GM23248 (cell line): ENCODE measurements around the gene GPR39. TPM values are rescaled to one million over a fixed set of nuclear protein-coding genes. Genes with fewer than 3 reads are reported as not detected.

ENCODE experiments used
- DNase-seq: peaks from one replicate; pipeline ENCODE4 v3.0.0-alpha.2; 2015
- H2AFZ ChIP-seq: fragments of 200-600 bp; sonication (generic); 2 replicates; pipeline ENCODE4 v1.6.1; 2016; ENCODE audit warnings: antibody characterized with exemption
- H3F3A ChIP-seq: fragments of 200-600 bp; sonication (generic); 2 replicates; pipeline ENCODE4 v1.6.1; 2016; ENCODE audit warnings: mild to moderate bottlenecking, antibody characterized with exemption, mixed run types; ENCODE audit not compliant: insufficient read depth
- H3K27ac ChIP-seq: fragments of 200-600 bp; sonication (generic); 2 replicates; pipeline ENCODE4 v1.5.1; 2016; ENCODE audit warnings: mild to moderate bottlenecking
- H3K27me3 ChIP-seq: fragments of 200-600 bp; sonication (generic); replicated peaks from 2 replicates; pipeline ENCODE4 v1.6.1; 2016; ENCODE audit warnings: mild to moderate bottlenecking; ENCODE audit not compliant: insufficient read depth
- H3K36me3 ChIP-seq: fragments of 200-600 bp; sonication (generic); 2 replicates; pipeline ENCODE4 v1.6.1; 2016; ENCODE audit warnings: low read depth, mild to moderate bottlenecking
- H3K4me1 ChIP-seq: fragments of 200-600 bp; sonication (generic); 2 replicates; pipeline ENCODE4 v1.6.1; 2016; ENCODE audit warnings: mild to moderate bottlenecking; ENCODE audit not compliant: insufficient read depth
- H3K4me2 ChIP-seq: fragments of 200-600 bp; sonication (generic); one replicate; pipeline ENCODE4 v1.6.1; 2016; ENCODE audit warnings: mild to moderate bottlenecking; ENCODE audit not compliant: unreplicated experiment
- H3K4me3 ChIP-seq: fragments of 200-600 bp; sonication (generic); 2 replicates; pipeline ENCODE4 v1.5.1; 2016; ENCODE audit warnings: mild to moderate bottlenecking
- H3K79me2 ChIP-seq: fragments of 200-600 bp; sonication (generic); 2 replicates; pipeline ENCODE4 v1.6.1; 2016; ENCODE audit warnings: mild to moderate bottlenecking; ENCODE audit not compliant: insufficient read depth
- H3K9ac ChIP-seq: fragments of 200-600 bp; sonication (generic); 2 replicates; pipeline ENCODE4 v1.6.1; 2016; ENCODE audit warnings: mild to moderate bottlenecking
- H3K9me2 ChIP-seq: fragments of 200-600 bp; sonication (generic); 2 replicates; pipeline ENCODE4 v1.6.1; 2016; ENCODE audit warnings: mixed run types, mild to moderate bottlenecking, moderate library complexity; ENCODE audit not compliant: insufficient read depth
- H3K9me3 ChIP-seq: fragments of 200-600 bp; sonication (generic); one replicate; pipeline ENCODE4 v1.6.1; 2017; ENCODE audit warnings: low read depth
- H4K20me1 ChIP-seq: fragments of 200-600 bp; sonication (generic); 2 replicates; pipeline ENCODE4 v1.6.0; 2016; ENCODE audit not compliant: insufficient read depth
- EZH2 ChIP-seq: fragments of 200-600 bp; sonication (generic); IDR thresholded peaks from 2 replicates; pipeline ENCODE4 v1.6.1; 2018; ENCODE audit warnings: antibody characterized with exemption, mild to moderate bottlenecking; ENCODE audit not compliant: insufficient read depth, poor library complexity, severe bottlenecking
- EZH2phosphoT487 ChIP-seq: fragments of 200-600 bp; sonication (generic); IDR thresholded peaks from 2 replicates; pipeline ENCODE4 v1.6.1; 2018; ENCODE audit warnings: antibody characterized with exemption, moderate library complexity, mild to moderate bottlenecking, low read depth; ENCODE audit not compliant: insufficient read depth
- WGBS, 2 experiments: methylation state at CpG; one replicate each; pipeline ENCODE4 v1.1.6; 2015 to 2017; ENCODE audit warnings: low lambda C conversion rate in 2 of 2, low coverage in 1 of 2; ENCODE audit errors: missing lambda C conversion rate in 2 of 2; 5-methylcytosine and 5-hydroxymethylcytosine counted together
- in situ Hi-C: fragments of 300-500 bp; cut with MboI; formaldehyde crosslinking; loops from 2 replicates; pipeline ENCODE4 v1.15.0; 2020
- polyA plus RNA-seq: library from polyadenylated mRNA; unstranded; fragments of >200 nt; fragmentation: Nextera tagmentation; extraction: Ambion mirVana; gene quantifications from 2 replicates; pipeline ENCODE4 v1.2.1, GENCODE V29; 2016
- total RNA-seq: library from RNA; depleted of rRNA; stranded (reverse); fragments of >200 nt; shearing (Covaris generic); gene quantifications from 2 replicates; pipeline ENCODE4 v1.2.3, GENCODE V29; 2014

Gene GPR39
- total and polyA plus RNA-seq, 2 experiments from 2014 or later, result 1.6 to 2.6 TPM

- no peaks in the 10 kb centered on the region for H3F3A ChIP-seq
- H3K9me2 ChIP-seq, result no peaks in the 10 kb centered on the region
- H3K9me3 ChIP-seq, result no peaks in the 10 kb centered on the region
- no peak overlapping the region for H3K9ac ChIP-seq
- no peak overlapping the region for H3K4me3 ChIP-seq
- no peaks in the 10 kb centered on the region for H3K4me1 ChIP-seq
- no peak overlapping the region for H3K4me2 ChIP-seq
- no peaks in the 10 kb centered on the region for H3K79me2 ChIP-seq
- no peak overlapping the region for H2AFZ ChIP-seq
- TF ChIP-seq EZH2 (no peak), EZH2phosphoT487 (no peak)
- H3K36me3 ChIP-seq, result no peaks in the 10 kb centered on the region
- 66 to 69% methylated on average over 8 of the region's 8 CpGs for WGBS, 2 experiments
- no peaks in the 10 kb centered on the region for H4K20me1 ChIP-seq
- in situ Hi-C loops, result no loop called here
- no peaks in the 10 kb centered on the region for H3K27me3 ChIP-seq
- no peak overlapping the region for H3K27ac ChIP-seq
- DNase-seq, result no peak
Measured at GRCh38 chr2:132652474-132652873, 235.9 kb downstream of the GPR39 start.

DNA sequence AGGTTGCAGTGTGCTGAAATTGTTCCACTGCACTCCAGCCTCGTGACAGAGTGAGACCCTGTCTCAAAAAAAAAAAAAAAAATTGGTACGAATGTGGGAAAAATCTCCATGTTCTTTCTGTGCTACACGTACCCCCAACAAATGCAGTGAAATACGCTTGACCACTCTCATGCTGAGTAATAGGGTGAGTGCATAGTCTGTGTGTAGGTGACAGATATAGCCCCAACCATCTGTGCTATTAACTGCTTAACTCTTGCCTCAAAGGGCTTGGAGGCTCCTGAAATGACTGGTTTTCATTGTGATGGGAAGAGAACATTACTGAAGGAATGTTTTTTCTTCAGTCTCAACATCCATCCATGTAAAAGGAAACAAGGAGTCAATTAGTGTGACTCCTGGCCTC is 237.7 kb downstream of the GPR39 start:
- TF ChIP-seq EZH2 (no peak), EZH2phosphoT487 (no peak)
- WGBS, 2 experiments, result 67 to 69% methylated on average over 3 to 4 of the region's 4 CpGs
- H3K4me3 ChIP-seq, result no peak overlapping the region
- H3K9ac ChIP-seq, result no peak overlapping the region
- H3K9me3 ChIP-seq, result no peaks in the 10 kb centered on the region
- no peaks in the 10 kb centered on the region for H3K9me2 ChIP-seq
- H3K27ac ChIP-seq, result no peak overlapping the region
- H3K4me2 ChIP-seq, result no peak overlapping the region
- H2AFZ ChIP-seq, result no peak overlapping the region
- H3K27me3 ChIP-seq, result no peaks in the 10 kb centered on the region; the same call in 1 of the 2 replicates
- no peaks in the 10 kb centered on the region for H4K20me1 ChIP-seq
- no peaks in the 10 kb centered on the region for H3K79me2 ChIP-seq
- in situ Hi-C loops, result no loop called here
- no peaks in the 10 kb centered on the region for H3F3A ChIP-seq
- no peak for DNase-seq
- H3K4me1 ChIP-seq, result no peaks in the 10 kb centered on the region
- H3K36me3 ChIP-seq, result no peaks in the 10 kb centered on the region

DNA sequence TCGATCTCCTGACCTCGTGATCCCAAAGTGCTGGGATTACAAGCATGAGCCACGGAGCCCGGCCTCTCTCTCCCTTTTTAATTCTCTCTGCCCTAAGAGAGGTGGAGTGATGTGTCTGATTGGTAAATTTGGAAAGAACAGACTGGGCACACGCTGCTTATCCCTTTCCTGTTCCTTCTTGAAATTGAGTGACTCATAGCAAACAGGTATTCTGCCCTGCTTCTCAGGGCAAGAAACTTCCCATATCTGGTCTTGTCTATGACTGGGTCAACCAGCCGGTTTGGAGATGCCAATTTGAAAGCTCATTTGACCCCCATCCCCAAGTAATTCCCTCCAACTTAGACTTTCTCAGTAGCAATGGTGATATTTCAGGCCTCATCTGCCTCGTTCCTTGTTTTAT is 238.4 kb downstream of the GPR39 start:
- Histone ChIP-seq H3K9me3 (no peaks in the 10 kb centered on the region), H3K4me2 (no peak overlapping the region), H3K27me3 (no peaks in the 10 kb centered on the region; the same call in 1 of the 2 replicates), H3K36me3 (no peaks in the 10 kb centered on the region), H2AFZ (no peak overlapping the region), H3K4me3 (no peak overlapping the region), H3K4me1 (no peaks in the 10 kb centered on the region), H3K79me2 (no peaks in the 10 kb centered on the region), H3K27ac (no peak overlapping the region), H3F3A (no peaks in the 10 kb centered on the region), H3K9me2 (no peaks in the 10 kb centered on the region), H3K9ac (no peak overlapping the region), H4K20me1 (no peaks in the 10 kb centered on the region)
- WGBS, 2 experiments, result 82 to 83% methylated on average over 7 of the region's 7 CpGs
- in situ Hi-C loops, result no loop called here
- no peak for DNase-seq
- TF ChIP-seq EZH2 (no peak), EZH2phosphoT487 (no peak)

DNA sequence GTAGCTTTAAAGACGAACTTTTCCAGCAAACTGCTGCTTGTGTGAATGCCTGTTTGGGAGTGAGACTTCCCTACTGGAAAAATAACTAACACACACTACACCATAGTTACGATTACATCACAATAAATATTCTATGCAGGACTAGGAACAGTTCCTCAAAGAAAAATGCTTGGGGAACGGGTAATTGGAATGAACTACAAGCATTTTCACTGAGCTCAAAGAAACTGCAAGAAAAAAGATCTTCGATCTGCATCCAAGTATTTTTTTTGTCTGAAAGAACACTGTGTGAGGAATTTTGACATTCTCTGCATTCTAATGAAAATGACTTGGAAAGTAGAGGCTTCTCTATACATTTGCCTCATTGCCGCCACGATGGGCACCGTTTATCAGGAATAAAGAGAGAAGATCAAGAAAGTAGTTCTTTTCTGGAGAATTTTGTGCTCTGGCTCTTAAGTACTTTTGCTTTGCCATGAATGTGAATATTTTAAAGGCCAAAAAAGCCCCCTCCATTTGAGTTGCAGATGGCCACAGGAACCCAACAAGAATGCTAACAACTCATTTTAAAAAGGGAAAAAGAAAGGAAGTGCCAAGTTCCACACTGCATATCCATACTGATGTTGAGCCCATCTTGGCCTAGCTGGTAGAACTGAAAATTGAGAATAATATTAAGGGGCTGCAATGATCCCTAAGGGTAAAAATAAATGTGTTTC is 239.8 kb downstream of the GPR39 start:
- Histone ChIP-seq H3K79me2 (no peaks in the 10 kb centered on the region), H3K27me3 (peaks cover 7% of the 10 kb centered on the region; the same call in 1 of the 2 replicates), H3K9me3 (no peaks in the 10 kb centered on the region), H4K20me1 (no peaks in the 10 kb centered on the region), H3K9me2 (no peaks in the 10 kb centered on the region), H3K36me3 (no peaks in the 10 kb centered on the region), H3K4me3 (no peak overlapping the region), H3K4me1 (no peaks in the 10 kb centered on the region), H3K9ac (no peak overlapping the region), H3F3A (no peaks in the 10 kb centered on the region), H3K27ac (no peak overlapping the region), H2AFZ (no peak overlapping the region), H3K4me2 (no peak overlapping the region)
- no peak for DNase-seq
- TF ChIP-seq EZH2phosphoT487, result no peak
- TF ChIP-seq EZH2, result no peak
- in situ Hi-C loops, result no loop called here
- WGBS, 2 experiments, result 3 to 4% methylated on average over 7 of the region's 7 CpGs

DNA sequence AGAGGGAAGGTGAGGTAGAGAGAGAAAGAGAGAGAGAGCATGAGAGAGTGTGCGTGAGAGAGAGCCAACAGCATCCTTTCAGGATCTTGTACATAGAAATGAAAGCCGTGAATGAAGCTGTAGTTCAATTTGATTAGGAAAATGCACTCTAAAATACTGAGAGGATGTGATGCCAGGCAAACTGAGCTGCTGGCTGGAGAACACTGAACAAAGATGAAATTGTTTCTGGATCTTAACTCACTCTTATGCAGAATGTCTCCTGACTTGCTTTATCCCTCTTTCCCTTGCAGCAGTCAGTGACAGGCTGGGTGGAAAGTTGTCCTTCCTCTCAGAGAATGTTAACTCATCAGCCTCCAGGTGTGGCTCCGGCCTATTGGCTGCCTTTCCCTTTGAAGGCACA is 242.7 kb downstream of the GPR39 start:
- no peaks in the 10 kb centered on the region for H3K9me3 ChIP-seq
- in situ Hi-C loops, result no loop called here
- no peak overlapping the region for H3K27ac ChIP-seq
- no peaks in the 10 kb centered on the region for H3K9me2 ChIP-seq
- H3K9ac ChIP-seq, result no peak overlapping the region
- H3K4me1 ChIP-seq, result no peaks in the 10 kb centered on the region
- no peak overlapping the region for H2AFZ ChIP-seq
- no peaks in the 10 kb centered on the region for H3F3A ChIP-seq
- no peak for DNase-seq
- H3K79me2 ChIP-seq, result no peaks in the 10 kb centered on the region
- no peaks in the 10 kb centered on the region for H3K36me3 ChIP-seq
- H3K4me2 ChIP-seq, result no peak overlapping the region
- H4K20me1 ChIP-seq, result no peaks in the 10 kb centered on the region
- H3K27me3 ChIP-seq, result peaks cover 8% of the 10 kb centered on the region; the same call in 1 of the 2 replicates
- TF ChIP-seq EZH2, result no peak
- TF ChIP-seq EZH2phosphoT487, result no peak
- H3K4me3 ChIP-seq, result no peak overlapping the region
- 40 to 53% methylated on average over 3 of the region's 3 CpGs for WGBS, 2 experiments
